NCI-H524 (cell line): ENCODE data around the gene TTK.
A peak's percentile ranks its signal among the peaks of the same experiment; 100 is the strongest.

Source experiments
- DNase-seq, 2 experiments: peaks; one replicate each; lab custom pipeline; 2025; lab: John Stamatoyannopoulos, UW

Gene TTK

GRCh38 chr6:80004173-80005072, at the start of gene TTK:
TTK (plus strand) TSS chr6:80004649; CDS start chr6:80005844, 1,195 bp downstream.
- DNase-seq: peak; percentile 92 to 95

- DNase-seq: no peak
Measured at GRCh38 chr6:79954849-79955248, 49.6 kb upstream of the TTK start.

- no peak for DNase-seq
Measured at GRCh38 chr6:79964607-79965081, 39.8 kb upstream of the TTK start.

GRCh38 chr6:79967178-79967577, 37.3 kb upstream of the TTK start:
- DNase-seq: no peak

DNA sequence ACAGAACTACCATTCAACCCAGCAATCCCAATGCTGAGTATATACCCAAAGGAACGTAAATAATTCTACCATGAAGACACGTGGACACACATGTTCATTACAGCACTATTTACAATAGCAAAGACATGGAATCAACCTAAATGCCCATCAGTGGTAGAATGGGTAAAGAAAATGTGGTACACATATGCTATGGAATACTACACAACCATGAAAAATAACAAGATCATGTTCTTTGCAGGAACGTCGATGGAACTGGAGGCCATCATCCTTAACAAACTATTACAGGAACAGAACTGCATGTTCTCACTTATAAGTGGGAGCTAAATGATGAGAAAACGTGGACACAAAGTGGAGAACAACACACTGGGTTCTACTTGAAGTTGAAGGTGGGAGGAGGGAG, 34.7 kb upstream of the TTK start:
- DNase-seq: no peak

DNA sequence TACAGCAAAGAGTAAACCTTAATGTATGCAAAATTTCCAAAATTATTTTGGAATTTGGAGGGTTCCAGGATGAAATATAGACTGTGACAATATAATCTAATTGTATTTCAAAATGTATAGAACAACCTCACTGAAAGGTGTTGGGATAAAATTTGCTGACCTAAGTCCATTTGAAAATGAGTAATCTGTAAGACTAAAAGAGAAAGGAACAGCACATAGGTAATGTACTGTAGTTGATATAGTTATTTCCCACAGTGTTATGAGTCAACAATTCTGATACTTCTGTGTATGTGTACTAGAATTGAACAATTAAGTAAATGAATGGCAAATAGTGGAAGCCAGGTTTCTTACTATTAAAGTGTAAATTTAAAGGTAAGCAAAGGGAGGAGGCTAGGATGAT, 33.3 kb upstream of the TTK start:
- no peak for DNase-seq

DNA sequence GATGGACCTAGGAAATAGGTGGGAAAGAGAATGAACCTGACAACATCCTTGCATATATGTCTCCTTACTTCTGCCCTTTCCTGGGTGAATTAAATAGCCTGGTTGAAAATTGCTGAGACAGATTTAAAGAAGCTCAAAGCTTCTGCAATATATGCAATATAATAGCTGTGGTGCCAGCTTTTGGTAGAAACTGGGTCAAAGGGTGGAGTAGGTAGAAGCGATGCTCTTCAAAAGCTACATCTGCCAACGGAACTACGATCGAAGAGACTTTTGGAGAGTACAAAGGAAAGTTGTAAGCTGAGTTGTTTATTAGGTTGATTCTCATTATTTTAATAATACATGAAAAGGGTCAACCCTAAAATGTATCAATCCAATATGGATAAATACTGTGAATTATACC, 22.8 kb upstream of the TTK start:
- no peak for DNase-seq

DNA sequence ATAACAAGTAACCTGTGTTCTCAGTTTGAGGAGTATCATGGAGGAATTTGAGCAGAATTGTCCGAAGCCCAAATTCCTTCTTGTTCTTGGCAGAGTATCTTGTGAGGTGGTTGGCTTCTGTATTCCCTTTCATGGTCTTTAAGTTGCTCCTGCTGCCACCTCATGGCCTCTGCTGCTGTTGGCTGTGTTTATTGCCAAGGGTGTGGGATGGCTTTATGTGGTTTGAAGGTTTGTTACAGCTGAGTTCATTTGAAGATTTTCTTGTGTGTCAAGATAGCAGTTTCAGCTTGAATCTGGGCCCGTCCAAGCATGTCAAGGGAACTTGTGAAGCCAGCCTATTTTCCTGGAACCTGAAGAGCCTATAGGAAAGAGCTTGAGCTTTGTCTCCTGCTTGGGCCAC, 20.2 kb upstream of the TTK start:
- no peak for DNase-seq

GRCh38 chr6:79985128-79985527, 19.3 kb upstream of the TTK start:
- DNase-seq: no peak

- DNase-seq: no peak
Measured at GRCh38 chr6:79989641-79990040, 14.8 kb upstream of the TTK start.

DNA sequence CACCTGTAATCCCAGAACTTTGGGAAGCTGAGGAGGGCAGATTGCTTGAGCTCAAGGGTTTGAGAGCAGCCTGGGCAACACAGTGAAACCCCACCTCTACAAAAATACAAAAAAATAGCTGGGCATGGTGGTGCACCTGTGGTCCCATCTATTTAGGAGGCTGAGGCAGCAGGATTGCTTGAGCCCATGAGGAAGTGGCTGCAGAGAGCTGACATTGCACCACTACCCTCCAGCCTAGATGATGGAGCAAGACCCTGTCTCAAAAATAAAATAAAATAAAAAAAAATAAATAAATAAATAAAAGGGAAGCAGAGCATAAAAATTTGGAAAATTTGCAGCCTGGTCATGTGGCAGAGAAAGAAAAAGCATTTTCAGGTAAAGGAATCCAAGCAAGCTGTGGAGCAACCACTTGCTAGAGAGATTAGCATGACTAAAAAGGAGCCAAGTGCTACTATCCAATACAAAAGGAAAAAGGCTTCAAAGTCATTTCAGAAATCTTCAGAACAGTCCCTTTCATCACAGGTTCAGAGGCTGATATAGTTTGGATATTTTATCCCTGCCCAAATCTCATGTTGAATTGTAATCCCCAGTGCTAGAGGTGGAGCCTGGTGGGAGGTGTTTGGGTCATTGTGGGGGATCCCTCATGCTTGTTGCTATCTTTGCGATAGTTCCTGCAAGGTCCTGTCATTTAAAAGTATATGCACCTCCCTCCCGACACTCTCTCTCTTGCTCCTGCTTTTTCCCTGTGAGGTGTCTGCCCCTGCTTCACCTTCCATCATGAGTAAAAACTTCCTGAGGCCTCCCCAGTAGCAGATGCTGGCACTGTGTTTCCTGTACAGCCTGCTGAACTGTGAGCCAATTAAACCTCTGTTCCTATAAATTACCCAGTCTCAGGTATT, 11.2 kb upstream of the TTK start:
- no peak for DNase-seq

- DNase-seq: no peak
Measured at GRCh38 chr6:79993911-79994309, 10.5 kb upstream of the TTK start.

- DNase-seq: no peak
Measured at GRCh38 chr6:79997728-79998127, 6.7 kb upstream of the TTK start.

DNA sequence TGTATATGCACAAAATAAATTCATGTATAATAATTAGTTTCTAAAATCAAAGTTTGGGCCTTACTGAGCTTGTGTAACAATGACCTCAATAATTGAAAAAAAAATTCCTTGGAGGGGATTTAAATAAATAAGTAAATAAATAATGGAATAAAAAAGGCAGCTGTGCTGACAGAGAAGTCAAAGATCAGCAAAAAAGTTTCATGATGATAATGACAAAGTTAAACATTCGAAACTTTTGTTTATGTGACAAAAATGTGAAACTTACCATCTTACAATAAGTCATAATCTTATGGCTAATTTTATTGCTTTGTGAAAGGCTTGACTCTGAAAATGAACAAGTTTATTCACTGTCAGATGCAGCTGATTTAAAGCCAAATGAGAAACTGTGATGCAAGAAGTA, 3.1 kb upstream of the TTK start:
- no peak for DNase-seq

GRCh38 chr6:80003826-80004172, 650 bp upstream of the TTK start:
- peak; percentile 40 to 71 for DNase-seq

- DNase-seq: no peak
Measured at GRCh38 chr6:80005406-80005805, 957 bp downstream of the TTK start.

DNA sequence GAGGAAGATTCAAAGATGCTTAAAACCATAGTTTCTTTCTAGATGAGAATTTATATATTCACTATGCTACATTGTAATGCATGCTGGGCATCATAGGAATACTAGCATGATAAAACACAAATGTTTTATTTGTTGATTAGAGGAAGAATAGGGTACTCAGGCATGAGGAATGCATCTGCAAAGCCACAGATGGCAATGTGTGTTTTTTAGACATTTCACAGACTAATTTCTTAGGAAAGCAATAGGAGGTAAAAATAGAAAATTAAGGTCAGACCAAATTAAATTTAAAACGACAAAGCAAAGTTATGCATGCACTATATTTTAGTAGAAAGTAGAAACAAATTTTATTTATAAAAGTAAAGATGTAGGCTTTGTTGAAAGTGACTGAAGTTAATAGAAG, 2.1 kb downstream of the TTK start:
- DNase-seq: no peak

DNA sequence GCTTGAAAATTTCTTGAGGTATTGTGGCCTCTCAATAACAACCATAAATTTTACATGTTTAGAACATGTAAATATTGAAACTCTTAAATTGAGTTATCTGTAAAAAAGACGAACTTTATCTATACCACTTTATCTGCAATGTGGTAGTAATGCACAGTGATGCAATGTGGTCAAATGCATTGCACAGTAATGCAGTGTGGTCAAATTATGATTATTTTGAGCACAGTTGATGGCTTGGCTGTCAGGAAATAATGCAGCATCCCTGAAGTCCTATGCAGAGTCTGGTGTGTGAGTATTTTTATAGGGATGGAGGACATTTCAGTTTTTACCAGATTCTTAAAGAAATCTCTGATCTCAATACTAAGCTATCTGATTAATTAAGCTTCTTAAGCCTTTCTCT, 5.1 kb downstream of the TTK start:
- no peak for DNase-seq

DNA sequence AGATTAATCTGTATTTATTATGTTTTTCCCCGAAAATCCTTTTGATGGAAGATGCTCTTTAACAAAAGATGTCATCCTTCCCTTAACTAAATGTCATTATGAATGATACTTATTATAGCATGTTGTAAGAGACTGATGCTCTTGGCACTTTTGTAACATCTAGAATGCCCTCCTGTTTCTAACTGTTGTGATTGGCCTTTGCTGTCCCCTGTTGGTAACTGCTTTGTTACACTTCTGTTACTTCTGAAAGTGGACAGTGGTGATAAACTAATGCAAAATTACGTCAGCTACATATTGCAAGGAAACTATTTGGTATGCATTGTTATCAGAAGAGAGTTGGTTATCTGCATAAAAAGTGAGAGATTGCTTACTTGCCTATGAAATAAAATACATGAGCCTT, 5.8 kb downstream of the TTK start:
- DNase-seq: no peak

- no peak for DNase-seq
Measured at GRCh38 chr6:80015839-80016435, 11.5 kb downstream of the TTK start.

DNA sequence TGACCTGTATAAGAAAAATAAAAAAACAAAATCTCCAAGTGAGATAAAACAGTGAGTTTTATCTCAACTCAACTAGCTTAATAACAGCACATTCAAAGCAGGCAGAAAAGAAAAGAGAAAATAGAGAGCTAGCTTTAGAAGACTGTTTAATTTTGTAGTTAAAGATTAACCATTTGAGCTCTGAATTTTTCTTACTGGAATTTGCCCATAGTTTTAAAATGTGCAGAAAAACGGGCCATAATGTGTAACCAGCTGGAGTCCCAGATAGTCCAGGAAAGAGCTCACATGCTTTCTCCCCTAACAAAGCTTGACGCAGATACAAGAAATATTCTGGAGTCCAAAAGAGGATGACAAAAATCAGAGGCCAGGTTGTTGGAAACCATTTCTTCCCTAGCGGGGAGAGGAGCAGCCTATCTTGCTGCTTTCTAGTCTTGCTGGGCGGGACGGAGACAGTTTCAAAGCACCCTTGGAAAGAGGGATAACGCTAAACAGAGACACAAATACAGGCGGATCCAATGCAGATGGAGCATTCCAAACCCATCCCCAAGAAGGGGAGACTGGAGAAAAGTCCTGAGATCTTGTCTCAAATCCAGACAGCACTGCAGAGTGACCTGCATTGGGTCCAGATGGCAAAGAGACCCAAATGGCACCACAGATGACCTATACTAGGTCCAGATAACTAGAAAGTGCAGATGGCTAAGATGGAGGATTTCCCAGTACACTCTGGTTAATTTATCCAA, 16.1 kb downstream of the TTK start:
- DNase-seq: no peak

DNA sequence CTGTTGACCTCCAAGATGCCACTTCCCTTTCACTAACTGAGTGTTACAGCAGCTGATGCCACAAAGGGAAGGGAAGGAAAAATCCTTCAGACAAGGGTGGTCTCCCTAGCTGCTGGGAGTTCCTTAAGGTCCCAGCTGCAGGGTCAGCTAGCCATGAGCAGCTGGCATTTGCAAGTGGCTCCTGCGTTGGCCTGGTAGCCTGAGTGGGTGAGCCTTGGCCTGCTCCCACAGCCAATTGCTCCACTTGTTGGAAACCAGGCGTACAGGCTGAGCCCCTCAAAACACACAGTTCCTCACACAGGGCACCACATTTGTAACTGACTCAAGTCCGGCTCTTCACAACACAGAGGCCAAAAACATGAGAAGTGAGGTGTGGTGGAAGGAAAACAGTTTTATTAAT, 16.7 kb downstream of the TTK start:
- DNase-seq: no peak
